T1000 (cell line): Measurements from ENCODE around the gene GUCY1A2.

Experiments
- DNase-seq: peaks from one replicate; lab custom pipeline; 2025; ENCODE audit warnings: mixed read lengths; lab: John Stamatoyannopoulos, UW

GUCY1A2 gene

DNA sequence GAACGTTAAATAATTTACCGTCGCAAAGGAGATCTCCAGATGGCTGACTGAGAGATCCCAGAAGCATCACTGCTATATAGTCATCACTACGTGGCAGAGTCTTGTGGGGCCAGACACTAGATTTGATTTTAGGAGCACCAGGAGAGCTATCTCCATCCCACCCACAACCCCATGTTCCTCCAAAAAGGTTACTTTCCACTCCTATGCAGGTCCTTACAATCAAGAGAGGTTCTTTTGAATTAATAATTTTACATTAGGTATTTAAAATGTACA, 19.4 kb downstream of the GUCY1A2 start:
- DNase-seq = no peak

DNA sequence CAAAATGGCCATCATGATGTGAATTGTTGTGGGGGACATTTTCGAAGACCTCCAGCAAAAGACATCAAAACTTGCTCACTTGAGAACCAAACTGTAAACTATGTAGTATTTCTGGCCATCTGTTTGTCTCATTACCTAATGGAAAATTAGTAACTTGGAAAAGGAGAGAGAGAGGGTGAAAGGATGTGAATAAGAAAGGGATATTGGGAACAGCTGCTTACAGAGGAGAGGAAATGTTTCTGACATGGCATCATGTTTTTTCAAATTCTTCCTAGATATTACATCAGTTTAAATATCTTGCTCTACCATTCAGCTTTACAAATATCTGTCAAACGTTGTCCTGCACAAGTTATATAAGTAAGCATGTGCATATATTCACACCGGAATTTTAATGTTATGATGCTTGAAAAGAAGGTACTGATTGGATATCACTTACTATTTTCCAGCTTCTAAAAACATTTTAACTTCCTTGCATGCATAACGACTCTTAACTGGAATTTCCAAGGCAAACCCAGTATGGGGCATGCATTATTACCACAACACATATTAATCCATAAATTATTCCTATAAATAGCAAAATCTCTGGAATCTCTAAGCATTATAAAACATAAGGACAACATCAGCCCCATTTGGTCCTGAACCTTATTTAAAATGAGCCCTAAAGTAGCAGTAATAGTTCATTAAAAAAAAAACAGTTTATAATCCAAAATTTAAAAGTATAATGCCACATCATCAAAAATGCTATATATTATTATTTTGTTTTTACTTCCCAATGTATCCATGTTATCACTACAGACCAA, 20.0 kb downstream of the GUCY1A2 start:
- no peak for DNase-seq

DNA sequence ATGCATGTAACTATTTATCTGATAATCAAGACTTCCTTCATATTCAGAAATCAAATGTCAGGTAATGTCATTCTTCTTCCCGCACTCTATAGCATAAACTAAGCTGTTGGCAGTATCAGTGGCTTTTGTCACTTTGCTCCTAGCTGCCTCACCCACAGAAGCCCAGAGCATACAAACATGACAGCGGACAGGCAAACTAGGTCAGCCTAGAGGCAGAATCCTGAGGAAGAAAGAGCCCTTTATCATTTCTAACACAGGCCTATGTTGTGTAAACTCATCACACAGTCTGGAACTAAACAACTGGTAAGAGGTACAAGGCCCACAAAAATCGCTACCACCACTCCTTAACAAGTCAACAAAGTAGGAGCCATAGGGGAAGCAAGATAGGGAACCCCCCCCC, 21.0 kb downstream of the GUCY1A2 start:
- no peak for DNase-seq

DNA sequence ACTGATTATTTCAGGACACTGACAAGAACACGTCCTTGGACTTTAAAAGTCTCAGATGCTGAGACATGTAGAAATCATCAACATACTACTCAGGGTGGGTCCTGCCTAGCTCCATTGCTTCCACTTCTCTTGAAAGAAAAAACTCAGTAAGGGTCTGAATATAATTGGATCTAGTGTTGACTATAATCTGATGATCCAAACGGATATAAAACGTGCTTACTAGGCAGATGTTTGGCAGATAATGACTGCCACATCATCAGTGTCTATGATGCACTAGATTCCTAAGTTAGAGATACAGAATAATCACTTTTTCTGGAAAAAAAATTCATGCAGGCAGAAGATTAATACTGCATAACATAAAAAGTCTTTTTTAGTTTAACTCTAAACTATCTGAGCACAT, 21.6 kb downstream of the GUCY1A2 start:
- no peak for DNase-seq

DNA sequence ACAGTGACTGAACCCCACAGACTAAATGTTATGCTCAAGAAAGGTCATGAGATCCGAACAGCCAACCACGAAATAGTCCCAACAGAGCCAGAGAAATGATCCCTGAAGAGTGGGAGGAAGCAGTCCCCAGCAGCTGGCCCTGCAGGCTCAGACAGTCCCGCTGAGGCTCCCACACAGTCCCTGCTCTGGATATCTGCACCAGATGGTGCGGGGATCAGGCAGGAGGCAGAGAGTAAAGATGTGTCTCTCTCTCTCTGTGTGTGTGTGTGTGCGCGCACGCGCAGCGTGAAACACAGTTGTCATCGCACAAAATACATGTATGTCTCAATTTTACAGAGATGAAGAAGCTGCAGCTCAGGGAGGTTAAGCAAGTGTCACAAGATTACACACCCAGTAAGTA, 27.9 kb downstream of the GUCY1A2 start:
- DNase-seq = no peak

DNA sequence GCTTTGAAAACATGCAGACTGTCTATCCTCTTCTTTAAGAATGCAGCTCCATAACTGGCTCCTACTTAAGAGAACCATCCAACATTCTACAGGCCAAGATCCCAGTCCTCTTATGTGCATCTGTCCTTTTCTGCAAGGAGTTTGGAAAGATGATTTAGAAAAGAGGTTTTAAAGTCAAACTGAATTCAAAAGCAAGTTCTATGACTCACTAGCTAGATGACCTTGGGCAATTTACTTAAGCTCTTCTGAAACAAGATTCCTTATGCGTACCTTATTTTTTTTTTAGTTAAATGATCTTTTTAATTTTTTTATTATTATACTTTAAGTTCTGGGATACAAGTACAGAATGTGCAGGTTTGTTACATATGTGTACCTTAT, 29.2 kb downstream of the GUCY1A2 start:
- no peak for DNase-seq

DNA sequence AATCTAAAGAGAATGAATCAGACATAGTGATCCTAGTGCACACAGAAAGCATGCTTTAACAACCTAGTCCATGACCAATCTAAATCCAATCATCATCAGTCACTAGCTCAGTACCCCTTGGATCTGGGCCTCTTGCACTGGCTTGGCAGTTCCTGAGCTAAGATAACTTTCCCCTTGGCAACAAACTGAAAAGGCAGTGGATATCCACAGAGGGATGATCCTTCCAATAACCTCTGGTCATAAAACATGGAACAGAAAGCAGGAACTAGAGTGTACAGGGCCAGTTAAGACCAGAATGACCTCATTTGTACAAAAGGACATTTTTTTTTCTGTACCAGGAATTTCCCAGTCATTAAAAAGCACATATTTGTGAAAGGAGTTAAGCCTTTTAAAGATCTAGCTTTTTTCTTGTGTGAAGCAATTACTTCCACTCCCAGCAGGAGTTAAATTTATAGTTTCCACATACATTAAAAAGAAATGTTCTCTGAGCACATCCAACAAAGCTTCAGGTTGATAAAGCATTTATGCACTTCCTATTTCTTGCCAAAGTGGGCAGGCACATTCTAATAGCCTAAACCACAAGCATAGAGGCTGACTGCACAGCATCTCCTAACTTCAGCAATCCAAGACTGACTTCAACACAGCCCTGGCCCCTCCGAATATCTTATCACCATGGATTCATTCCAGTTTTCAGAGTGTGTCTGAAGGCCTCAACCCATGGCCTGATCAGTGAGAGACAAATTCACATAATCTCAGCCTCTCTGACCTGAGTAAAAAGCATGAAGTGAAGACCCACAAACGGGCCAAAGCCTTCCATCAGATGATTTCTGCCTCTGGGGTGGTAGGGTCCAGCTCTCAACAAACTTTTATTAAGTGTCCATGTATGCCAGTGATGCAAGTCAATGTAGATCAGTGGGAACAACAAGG, 29.9 kb downstream of the GUCY1A2 start:
- DNase-seq = peak; percentile 30

DNA sequence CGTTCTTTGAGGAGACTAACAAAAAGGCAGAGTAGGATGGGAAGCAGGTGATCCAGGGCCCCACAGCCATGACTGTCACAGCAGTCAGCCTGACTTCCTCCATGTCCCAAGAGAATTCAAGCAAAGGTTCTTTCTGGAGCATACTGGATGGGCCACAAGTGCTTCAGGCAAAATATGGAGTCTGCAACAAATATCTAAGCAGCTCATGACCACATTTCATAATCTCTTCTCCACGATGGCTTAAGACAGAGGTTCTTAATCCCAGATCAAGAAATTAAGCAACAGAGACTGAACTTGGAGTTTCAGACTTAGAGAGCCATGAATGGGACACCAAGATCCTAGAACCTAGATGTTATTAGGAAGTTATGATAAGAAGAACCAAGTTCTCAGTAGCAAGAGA, 31.6 kb downstream of the GUCY1A2 start:
- DNase-seq = no peak

DNA sequence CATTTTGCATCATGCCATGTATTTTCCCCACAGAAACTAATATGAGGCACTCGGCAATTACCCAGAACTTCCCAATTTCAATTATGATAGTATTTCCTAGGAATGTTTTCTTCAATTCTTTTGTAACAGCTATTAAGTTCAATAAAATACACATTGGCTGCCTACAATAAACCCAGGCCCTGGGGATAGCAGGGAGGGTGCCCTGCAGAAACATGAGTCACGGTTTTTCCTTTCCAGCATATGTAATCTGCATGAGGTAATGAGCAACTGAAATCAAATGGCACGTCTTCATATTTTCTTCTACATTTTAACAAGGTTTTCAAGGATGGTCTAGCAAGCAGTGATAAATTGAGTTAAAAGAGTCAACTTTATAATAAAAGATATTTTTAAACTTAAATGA, 32.0 kb downstream of the GUCY1A2 start:
- peak; percentile 14 for DNase-seq

DNA sequence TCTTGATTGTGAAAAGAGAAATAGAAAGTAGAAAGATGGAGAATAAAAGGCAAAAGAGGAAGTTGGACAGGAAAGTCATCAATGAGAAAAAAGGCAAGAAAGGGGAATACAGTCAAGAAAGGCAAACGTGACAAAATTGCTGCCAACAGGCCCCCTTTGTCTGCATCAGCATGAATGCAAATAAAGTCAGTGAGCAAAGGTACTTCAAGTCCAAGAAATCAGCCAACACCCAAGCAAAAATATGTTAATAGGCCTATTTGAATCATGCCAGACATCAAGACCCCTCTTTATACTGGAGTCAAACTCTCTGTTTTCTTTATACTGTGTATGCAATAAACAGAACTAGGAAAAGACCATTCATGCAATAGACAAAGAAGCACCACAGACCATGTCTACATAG, 34.3 kb downstream of the GUCY1A2 start:
- DNase-seq = no peak

DNA sequence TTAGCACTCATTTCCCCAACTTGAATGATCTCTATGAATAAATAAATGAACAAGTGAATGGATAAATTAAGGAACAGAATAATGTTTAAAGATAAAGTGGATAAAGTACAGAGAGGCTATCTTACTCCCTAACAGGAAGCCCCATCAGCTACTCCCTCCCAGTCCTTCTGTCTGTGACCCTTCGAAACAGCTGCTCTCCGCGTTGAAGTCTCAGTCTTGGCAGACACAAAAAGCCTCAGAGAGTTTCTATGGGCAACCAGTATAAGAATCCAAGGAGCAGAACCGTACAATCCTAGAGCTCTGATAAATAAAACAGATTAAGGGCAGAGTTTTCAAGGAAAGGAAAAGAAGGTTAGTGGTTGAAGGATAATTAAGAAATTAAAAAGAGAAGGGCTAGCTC, 35.0 kb downstream of the GUCY1A2 start:
- DNase-seq = no peak

DNA sequence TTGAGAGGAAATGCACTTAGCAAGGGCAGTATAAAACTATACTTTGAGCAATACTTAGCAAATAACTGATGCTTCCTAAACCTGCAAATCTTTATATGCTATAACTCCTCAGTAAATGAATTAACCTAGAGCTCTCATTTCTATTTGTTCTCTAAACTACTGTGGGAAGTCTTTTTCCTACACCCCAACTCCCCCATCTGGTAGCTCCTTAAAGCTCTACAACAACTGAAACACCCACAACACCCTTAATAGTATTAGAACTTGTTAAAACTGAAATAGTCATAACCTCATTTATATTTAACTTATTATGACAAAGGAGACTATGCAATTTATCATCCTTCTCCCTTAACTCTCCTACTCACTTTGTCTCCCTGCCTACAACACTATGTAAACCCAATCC, 43.4 kb downstream of the GUCY1A2 start:
- no peak for DNase-seq

DNA sequence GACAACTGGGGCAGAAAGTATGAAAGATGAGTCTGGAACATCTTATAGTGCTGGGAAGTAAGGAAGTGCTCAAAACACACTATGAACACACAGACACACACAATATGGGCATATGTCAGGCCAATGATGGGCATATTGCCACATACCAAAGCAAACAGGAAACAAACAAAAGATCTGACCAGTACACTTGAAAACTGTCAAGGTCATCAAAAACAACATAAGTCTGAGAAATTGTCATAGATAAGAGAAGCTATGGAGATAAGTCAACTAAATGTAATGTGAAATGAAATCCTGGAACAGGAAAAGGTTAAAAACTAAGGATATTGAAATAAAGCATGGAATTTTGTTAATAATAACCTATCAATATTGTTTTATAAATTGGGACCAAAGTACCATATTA, 46.4 kb downstream of the GUCY1A2 start:
- no peak for DNase-seq

DNA sequence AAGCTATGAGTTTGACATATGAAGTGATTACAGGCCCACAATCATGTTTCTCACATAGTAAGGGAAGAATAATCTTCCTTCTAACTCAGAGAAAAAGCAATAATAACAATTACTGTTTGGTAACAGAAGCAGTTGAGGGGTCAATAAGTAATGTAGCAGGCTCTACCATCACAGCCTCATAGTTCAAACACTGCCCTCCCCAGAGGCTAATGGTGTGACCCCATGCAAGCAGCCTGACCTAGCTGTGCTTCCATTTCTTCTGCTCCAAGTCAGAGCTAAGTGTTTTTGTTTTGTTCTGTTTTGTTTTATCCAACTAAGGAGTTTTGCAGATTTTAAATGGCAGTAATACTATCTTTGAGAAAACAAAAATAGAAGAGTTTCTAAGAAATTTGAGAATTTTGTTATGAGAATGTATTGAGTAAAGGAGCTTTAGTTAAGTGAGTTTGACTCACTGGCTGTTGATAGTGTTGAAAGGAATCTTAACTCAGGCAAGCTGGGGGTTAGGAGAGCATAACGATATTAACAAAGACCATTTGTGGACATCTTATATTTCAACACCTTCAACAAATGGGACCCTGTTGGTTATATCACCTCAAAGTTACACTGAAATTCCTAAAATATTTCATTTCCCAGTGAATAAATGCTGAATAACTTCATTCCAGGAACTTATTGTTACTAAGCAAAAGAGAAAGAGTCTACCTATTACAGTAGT, 48.5 kb downstream of the GUCY1A2 start:
- DNase-seq = no peak

DNA sequence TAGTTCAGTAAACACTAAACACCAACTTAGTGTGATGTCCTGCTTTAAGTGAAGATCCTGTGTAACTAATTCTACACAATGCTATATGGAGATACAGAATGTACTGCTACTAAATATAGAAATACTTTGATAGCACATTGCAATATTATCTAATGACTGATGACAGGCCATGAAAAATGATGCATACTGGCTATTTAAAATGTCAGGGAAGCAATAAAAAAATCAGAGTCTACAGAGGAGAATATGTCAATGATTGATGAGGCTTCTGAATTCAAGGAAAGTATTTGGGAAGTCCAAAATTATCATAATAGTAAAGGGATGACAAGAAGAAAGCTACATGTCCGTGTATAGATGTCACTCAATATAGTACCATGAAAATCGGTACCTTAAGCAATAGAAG, 55.3 kb downstream of the GUCY1A2 start:
- no peak for DNase-seq

DNA sequence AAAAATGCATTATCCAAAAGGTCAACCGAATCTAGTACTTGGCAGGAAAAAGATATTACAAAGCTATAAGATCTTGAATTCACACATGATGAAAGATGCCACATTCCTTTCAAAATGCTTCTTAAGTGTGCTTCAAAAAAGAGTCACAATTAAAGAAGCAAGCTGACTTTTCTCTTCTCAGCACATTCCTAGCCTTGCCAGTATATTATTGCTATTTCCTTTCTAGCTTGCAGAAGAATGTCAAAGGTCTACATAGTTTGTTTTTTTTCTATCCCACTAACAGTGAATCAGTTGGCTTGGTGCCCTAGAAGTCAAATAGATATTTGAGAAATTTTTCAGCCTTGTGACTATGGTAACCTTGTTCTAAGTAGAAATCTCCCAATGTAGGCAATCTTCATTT, 56.8 kb downstream of the GUCY1A2 start:
- DNase-seq = peak; percentile 4

DNA sequence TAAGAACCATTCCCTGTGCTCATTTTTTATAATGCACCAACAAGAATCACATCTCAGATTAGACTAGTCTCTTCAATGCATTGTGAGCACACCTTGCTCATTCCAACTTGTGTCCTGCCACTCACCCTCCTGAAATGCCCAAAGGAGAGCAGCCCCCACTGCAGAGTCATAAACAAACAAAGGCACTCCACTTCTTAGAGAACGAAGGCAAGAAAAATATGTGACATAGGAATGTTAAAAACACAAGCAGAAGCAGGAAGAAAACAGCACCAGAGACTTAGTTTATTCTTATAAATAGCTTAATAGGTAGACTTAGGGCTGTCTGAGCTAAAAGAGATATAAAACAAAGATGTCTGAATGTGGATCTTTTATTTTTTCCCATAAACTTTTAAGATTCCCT, 57.2 kb downstream of the GUCY1A2 start:
- DNase-seq = no peak

DNA sequence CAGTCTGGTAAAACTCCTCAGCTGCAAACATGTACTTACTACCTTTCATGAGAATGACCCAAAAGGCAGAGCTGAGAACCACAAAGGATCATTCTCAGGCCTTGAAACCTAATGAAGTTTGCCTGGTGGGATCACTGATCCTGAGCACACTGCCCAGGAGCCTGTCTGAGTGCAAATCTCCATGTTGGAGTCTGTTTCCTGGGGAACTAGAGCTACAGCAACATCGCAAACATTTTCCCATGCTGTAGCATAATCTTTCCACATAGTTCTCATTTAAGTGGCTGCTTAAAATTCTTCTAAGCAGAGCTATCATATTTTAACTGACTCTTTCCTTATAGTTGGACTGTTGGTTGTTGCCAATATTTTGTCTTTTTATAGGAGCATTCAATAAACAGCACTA, 58.5 kb downstream of the GUCY1A2 start:
- no peak for DNase-seq

DNA sequence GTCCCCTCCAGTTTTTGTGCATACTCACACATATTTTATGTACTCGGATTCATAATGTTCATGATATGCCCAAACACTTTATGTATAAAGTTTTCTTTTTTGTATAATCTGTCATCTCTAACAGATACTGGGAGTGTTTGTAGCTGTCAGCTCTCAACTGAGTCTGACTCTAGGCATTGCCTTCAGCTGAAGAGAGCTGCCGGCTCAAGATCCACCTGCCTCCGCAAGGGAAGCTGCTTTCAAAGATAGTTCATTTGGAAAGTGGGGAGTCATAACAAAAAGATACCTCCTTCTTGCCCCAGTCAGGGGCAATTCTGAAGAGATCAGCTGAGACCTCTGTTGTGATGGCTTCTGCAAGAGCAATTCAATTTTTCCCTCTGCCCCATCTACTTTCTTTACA, 58.9 kb downstream of the GUCY1A2 start:
- DNase-seq = no peak

DNA sequence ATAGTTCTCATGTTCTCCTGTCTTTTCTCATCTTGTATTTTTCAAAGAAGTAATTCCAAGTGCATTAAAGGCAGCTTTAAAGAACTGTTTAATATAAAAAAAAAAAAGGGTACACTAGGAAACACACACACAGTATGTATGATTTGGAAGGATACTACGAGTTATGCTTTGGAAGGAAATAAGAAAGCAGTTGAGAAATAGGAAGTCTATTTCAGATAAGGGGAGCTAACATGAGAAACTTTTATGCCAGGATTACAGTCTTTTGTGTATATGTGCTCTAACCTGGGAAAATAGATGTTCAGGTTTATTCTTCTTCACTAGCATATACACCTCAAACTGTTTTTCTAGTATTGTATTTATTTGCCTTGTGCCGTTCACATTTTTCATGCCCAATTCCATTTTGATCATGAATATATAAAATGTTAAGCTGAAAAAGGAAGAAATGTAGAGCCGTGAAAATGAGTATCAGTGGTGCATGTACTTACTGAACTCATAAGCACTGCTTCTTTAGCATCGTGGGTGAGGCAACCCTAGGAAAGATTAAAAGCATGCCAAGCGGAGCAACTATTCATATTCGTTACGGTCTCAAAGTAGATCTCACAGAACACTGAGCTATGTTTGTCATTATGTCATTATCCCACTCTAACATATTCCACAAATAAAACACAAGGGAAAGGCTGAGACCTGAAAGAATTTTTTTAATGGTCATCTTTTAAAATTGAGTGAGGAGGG, 59.6 kb downstream of the GUCY1A2 start:
- no peak for DNase-seq

DNA sequence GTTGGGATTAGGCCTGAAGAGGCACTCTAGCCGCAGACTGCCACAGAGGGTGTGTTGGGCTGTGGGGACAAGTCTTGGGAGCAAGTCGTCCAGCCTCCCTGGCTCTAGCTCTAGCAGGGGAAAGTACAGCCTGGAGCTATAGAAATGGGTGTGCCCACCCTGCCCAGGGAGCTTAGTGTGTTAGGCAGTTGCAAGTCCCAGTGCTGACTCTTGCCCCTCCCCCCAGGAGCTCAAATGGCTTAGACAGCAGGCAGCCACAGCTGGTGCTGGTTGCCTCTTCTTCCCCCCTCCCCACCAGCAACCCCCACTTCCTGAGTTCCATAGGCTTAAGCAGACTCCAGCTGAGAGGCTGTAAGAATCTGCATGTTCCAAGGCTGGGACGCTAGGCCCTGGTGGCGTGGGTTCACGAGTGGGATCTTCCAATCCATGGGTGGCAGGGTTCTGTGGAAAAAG, 61.2 kb downstream of the GUCY1A2 start:
- DNase-seq = no peak

DNA sequence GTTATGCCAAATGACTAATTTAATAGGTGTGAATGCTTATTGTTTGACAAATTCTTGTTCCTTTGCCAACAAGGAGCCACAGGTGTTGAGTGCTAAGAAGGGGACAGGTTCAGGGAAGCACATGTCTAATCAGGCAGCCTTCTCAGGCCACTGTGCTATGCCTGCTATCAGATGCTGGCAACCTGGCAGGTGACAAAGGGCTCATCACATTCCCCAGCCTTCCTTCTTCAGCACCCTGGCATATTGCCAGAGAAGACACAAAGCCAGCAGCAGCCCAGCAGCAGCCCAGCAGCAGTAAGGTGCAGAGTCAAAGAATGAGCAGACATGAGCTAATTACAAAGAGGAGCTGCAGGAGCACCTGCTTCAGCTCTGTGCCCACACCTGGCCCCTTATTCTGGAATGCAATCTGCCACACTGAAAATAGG, 68.2 kb downstream of the GUCY1A2 start:
- no peak for DNase-seq
